Vagina (tissue), 2 donors: ENCODE results near the gene GPC1.

Source experiments
- CTCF ChIP-seq, 3 experiments: fragments of 450-650 bp in 2 of 3; fragments of 200-600 bp in 1 of 3; sonication (generic) in 1 of 3; IDR thresholded peaks; one replicate each; pipeline ENCODE4 v1.5.1; 2017 to 2019; ENCODE audit warnings: antibody characterized with exemption in 3 of 3, mild to moderate bottlenecking in 2 of 3, moderate library complexity in 2 of 3
- POLR2AphosphoS5 ChIP-seq, 2 donors: sonication (generic); formaldehyde crosslinking; IDR thresholded peaks; one replicate each; pipeline ENCODE4 v1.9.0; 2017; ENCODE audit warnings: antibody characterized with exemption in 2 of 2, mild to moderate bottlenecking in 2 of 2, low read depth in 1 of 2; ENCODE audit not compliant: insufficient read depth in 1 of 2

DNA sequence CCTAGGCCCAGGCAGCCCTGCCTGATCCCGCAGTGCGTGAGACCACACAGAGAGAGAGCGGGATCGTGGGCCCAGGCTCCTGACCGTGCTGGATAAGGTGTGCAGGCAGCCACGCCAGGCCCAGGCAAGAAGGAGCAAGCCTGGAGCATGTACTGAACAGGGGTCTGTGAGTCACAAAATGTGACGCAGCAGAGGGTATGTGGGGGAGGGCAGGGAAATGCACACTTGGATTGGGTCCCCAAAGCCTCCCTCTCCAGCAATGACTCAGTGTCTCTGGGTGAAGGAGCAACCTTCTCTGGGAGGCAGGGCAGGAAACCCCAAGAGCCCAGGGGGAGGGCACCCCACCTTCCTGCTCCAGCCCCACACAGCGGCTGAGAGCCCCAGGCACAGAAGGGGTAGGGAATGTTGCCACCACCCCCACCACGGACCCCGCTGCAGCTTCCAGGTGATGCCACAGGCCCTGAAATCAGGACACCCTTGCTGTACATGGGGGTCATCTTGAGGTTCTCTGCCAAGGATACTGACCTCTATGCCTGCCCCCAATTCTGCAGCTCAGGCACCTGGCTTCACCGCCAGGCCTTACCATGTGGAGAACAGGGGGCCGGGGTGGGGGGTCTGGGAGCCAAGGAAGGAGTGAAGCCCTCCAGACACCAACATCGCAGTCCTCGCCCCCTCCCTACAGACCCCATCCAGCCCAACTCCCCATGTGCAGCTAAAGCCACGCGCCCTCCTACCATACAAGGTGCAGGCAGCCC is 1.3 kb upstream of the GPC1 start:
- no peak for TF ChIP-seq CTCF (IDR thresholded peaks at IDR 0.05)
- TF ChIP-seq POLR2AphosphoS5 (IDR thresholded peaks at IDR 0.05; ENCODE audit: insufficient read depth in 1 of 2, low read depth in 1 of 2) = peak; percentile 82
